ENCODE measurements around the gene MAPK6. TPM values are rescaled to one million over a fixed set of nuclear protein-coding genes. Genes with fewer than 3 reads are reported as not detected.

Gene MAPK6
- 12.9 TPM for total RNA-seq (2013)
- polyA plus RNA-seq (10 to 100 TPM in 2 of 3 donors, 1 to 10 TPM in 1; 8.6 to 11.0 (median 10.2) TPM), polyA minus RNA-seq (8.9 and 10.0 TPM in 2 replicates), total RNA-seq (360 to 683 (median 483) reads per million in 11 experiments)

DNA sequence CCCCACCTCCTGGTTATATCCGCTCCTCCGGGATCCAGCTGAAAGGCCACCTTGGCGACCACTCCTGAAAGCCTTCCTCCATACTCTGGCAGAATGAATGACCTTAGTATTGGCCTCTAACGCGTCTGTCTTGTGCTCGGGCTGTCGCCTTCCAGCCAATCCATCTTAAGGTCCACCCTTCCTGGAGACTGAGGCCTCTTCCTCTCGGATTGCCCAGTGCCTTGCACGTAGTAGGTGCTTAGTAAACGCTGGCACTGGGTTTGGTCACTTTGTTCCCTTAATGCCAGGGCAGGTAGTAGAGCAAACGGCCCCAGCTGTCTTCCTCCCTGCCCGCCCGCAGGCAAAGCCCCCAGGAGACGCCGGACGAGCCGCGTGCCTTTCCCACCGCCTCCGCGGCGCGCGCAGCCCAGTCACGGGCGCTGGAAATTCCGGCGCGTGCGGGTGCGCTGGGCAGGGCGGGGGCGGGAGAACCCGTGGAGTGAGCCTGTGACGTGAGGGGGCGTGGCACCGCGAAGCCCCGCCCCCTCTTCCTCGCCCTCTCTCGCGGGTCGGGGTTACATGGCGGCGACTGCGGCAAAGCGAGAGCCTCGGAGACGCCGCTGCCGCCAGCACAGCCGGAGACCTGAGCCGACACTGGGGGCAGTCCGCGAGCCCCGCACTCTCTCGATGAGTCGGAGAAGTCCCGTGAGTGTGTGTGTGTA, at the start of gene MAPK6:
TSS of gene MAPK6 (plus strand) at position 527 of the 701 bp plus-strand sequence. CDS start 27,242 bp downstream, outside the sequence.
- Histone ChIP-seq H3K4me2 (replicated peaks; ENCODE audit: extremely low read depth, low read length, poor library complexity, severe bottlenecking) (peak within 1 kb of the TSS; percentile 75), H3K27me3 (ENCODE audit: control insufficient read depth in 2 of 2, insufficient read depth in 2 of 2, low read length in 2 of 2) (no peaks in the 10 kb centered on the region), H2AFZ (ENCODE audit: insufficient read depth, low read depth, low read length, poor library complexity, severe bottlenecking) (peak within 1 kb of the TSS; percentile 67), H3K79me2 (ENCODE audit: insufficient read depth, low read length) (peaks cover 42% of the 10 kb centered on the region), H3K4me3 (replicated peaks in 1 of 3; ENCODE audit: low read depth in 2 of 3, low read length in 3 of 3) (peak within 1 kb of the TSS; percentile 53 to 98 (median 79)), H3K9me3 (replicated peaks in 1 of 2; ENCODE audit: control insufficient read depth in 1 of 2, insufficient read depth in 1 of 2, low read length in 2 of 2) (no peaks in the 10 kb centered on the region), H3K36me3 (replicated peaks in 1 of 2; ENCODE audit: control insufficient read depth in 1 of 2, insufficient read depth in 2 of 2, low read length in 2 of 2) (no peaks in the 10 kb centered on the region), H4K20me1 (ENCODE audit: insufficient read depth, low read length) (peaks cover 40% of the 10 kb centered on the region), H3K27ac (ENCODE audit: low read depth in 1 of 2, low read length in 2 of 2) (peak within 1 kb of the TSS; percentile 76 to 97), H3K4me1 (ENCODE audit: control insufficient read depth in 1 of 2, insufficient read depth in 2 of 2, low read length in 2 of 2) (peaks cover 45 to 64% of the 10 kb centered on the region in 2 donors), H3K9ac (ENCODE audit: insufficient read depth, low read length, poor library complexity, severe bottlenecking) (peak within 1 kb of the TSS; percentile 86)
- Mint-ChIP-seq H3K27me3 (ENCODE audit: low read depth in 3 of 3) (peaks cover 1 to 8% (median 4%) of the 10 kb centered on the region in 3 donors), H3K4me1 (peaks cover 56% of the 10 kb centered on the region), H3K36me3 (peaks cover 1 to 7% of the 10 kb centered on the region in 2 donors), H3K27ac (peak within 1 kb of the TSS; percentile 96 to 100 (median 99)), H3K9me3 (peaks cover 0 to 2% (median 0%) of the 10 kb centered on the region in 7 donors), H3K4me3 (peak within 1 kb of the TSS; percentile 92 to 94)
- TF ChIP-seq, protein P1, sequence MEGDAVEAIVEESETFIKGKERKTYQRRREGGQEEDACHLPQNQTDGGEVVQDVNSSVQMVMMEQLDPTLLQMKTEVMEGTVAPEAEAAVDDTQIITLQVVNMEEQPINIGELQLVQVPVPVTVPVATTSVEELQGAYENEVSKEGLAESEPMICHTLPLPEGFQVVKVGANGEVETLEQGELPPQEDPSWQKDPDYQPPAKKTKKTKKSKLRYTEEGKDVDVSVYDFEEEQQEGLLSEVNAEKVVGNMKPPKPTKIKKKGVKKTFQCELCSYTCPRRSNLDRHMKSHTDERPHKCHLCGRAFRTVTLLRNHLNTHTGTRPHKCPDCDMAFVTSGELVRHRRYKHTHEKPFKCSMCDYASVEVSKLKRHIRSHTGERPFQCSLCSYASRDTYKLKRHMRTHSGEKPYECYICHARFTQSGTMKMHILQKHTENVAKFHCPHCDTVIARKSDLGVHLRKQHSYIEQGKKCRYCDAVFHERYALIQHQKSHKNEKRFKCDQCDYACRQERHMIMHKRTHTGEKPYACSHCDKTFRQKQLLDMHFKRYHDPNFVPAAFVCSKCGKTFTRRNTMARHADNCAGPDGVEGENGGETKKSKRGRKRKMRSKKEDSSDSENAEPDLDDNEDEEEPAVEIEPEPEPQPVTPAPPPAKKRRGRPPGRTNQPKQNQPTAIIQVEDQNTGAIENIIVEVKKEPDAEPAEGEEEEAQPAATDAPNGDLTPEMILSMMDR (IDR thresholded peaks at IDR 0.05), result no peak
- 6% methylated on average over 54 of the region's 59 CpGs for WGBS (ENCODE audit: insufficient coverage)
- DNase-seq, result peak; percentile 95 to 98 (median 97)
- intact Hi-C loops (cut with micrococcal nuclease), result loop anchor here in 1 of 2 donors (10.0 kb wide), 1 partner anchor 394 kb away; the partner anchor contains the start of gene DMXL2

GRCh38 chr15:51969728-51970127, 49.3 kb upstream of the MAPK6 start:
- H4K20me1 ChIP-seq (ENCODE audit: insufficient read depth, low read length), result peaks cover 5% of the 10 kb centered on the region
- H3K4me1 Mint-ChIP-seq, result peaks cover 18% of the 10 kb centered on the region
- no peak overlapping the region for H3K4me3 Mint-ChIP-seq
- DNase-seq, result no peak
- intact Hi-C loops (cut with micrococcal nuclease), result loop anchor here in 1 of 2 donors (5.0 kb wide), 1 partner anchor 43 kb away; no protein-coding TSS in a partner anchor
- TF ChIP-seq, protein P1 (IDR thresholded peaks at IDR 0.05), result no peak
- H3K27me3 ChIP-seq (ENCODE audit: control insufficient read depth in 2 of 2, insufficient read depth in 2 of 2, low read length in 2 of 2), result no peaks in the 10 kb centered on the region
- no peak overlapping the region for H3K4me2 ChIP-seq (replicated peaks; ENCODE audit: extremely low read depth, low read length, poor library complexity, severe bottlenecking)
- no peak overlapping the region for H3K9ac ChIP-seq (ENCODE audit: insufficient read depth, low read length, poor library complexity, severe bottlenecking)
- H3K27ac Mint-ChIP-seq, result no peak overlapping the region
- peaks cover 18 to 29% of the 10 kb centered on the region in 2 donors for H3K36me3 Mint-ChIP-seq
- H3K79me2 ChIP-seq (ENCODE audit: insufficient read depth, low read length), result peaks cover 66% of the 10 kb centered on the region
- H3K27me3 Mint-ChIP-seq (ENCODE audit: low read depth in 3 of 3), result no peaks in the 10 kb centered on the region
- H3K4me1 ChIP-seq (ENCODE audit: control insufficient read depth in 1 of 2, insufficient read depth in 2 of 2, low read length in 2 of 2), result peaks cover 10 to 12% of the 10 kb centered on the region in 2 donors
- peaks cover 5 to 24% of the 10 kb centered on the region in 2 donors for H3K36me3 ChIP-seq (replicated peaks in 1 of 2; ENCODE audit: control insufficient read depth in 1 of 2, insufficient read depth in 2 of 2, low read length in 2 of 2)
- H3K27ac ChIP-seq (ENCODE audit: low read depth in 1 of 2, low read length in 2 of 2), result no peak overlapping the region
- H3K9me3 Mint-ChIP-seq, result peaks cover 10 to 23% (median 15%) of the 10 kb centered on the region in 7 donors
- WGBS (ENCODE audit: insufficient coverage), result no CpG with 5 or more reads among the region's 4 CpGs
- H2AFZ ChIP-seq (ENCODE audit: insufficient read depth, low read depth, low read length, poor library complexity, severe bottlenecking), result no peak overlapping the region
- H3K9me3 ChIP-seq (replicated peaks in 1 of 2; ENCODE audit: control insufficient read depth in 1 of 2, insufficient read depth in 1 of 2, low read length in 2 of 2), result peaks cover 11 to 14% of the 10 kb centered on the region in 2 donors
- H3K4me3 ChIP-seq (replicated peaks in 1 of 3; ENCODE audit: low read depth in 2 of 3, low read length in 3 of 3), result no peak overlapping the region

All from CD14-positive monocyte (primary cell).